ENCODE measurements around the gene CYSRT1.

CYSRT1 gene, protein sequence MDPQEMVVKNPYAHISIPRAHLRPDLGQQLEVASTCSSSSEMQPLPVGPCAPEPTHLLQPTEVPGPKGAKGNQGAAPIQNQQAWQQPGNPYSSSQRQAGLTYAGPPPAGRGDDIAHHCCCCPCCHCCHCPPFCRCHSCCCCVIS

DNA sequence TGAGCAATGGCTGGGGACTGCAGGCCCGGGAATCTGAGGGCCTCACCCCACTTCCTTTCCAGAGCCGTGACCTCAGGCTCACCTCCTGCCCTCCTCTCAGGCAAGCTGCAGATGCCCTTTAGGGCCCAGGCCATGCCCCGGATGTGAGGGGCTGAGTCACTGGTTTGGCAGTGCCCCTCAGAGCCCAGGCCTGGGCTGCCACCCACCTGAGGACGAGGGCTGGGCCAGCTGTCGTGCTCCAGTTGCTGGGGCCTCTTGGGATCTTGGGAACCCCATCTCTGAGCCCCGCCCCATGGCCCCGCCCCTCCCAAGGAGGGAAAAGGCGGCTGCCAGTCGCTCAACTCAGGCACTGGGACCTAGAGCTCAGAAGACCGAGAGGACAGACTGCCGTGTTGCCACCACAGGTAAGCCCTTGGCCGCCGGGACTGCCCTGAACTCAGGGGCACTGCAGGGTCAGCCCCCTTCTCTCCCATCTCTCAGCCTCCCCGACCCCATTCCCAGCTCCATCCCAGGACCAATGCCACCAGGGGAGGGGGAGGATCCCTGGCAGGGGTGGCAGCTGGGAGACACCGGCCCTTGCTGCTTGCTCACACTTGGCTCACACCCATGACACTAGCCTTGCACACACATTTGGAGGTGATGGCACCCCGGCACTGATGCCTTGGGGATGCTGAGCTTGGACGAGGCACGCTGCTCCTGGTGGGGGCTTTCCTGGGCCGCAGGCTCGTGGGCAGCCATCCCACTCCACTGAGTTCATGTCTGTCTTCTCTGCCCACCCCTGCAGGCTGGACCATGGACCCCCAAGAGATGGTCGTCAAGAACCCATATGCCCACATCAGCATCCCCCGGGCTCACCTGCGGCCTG lies at the start of gene CYSRT1:
TSS of gene CYSRT1 (plus strand) at position 345 of the 865 bp plus-strand sequence. CDS start at position 793, 448 bp downstream.
- no peak for DNase-seq (ENCODE audit: low read depth)

- no peak for DNase-seq (ENCODE audit: low read depth)
Measured at GRCh38 chr9:137175345-137175961, 49.5 kb upstream of the CYSRT1 start.

GRCh38 chr9:137176302-137177182 lies 48.4 kb upstream of the CYSRT1 start:
- no peak for DNase-seq (ENCODE audit: low read depth)

DNA sequence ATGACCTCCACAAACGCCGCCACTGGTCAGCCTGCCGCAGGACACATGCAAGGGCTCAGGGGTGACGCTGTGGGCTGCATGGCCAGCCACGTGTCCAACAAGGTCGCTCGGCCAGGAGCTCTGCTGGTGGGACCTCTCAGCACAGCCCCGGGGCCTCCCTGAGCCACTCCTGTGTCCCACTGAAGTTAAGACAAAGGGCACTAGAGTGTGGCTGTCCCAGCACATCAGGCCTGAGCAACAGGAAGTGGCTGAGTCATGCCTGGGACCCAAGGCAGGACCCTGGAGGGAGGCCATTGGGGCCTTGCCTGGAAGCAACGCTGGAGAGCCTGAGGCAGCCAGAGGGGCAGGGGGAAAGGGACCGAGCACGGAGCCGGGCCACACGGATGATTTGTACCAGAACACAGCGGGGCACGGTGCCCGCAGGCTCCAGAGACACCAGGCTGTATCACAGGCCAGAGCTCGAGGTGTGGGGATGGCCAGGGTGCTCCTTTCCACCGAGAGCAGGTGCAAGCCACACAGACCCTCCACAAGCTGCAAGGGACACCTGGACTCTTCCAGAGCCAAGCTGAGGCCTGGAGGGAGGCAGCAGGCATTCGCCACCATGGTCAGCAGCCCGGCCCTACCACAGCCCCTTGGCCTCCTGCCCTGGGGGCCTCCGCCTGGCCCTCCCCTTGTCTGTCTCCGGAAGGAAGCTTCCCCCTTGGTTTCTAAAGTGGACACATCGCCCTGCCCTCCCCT lies 46.6 kb upstream of the CYSRT1 start:
- peak; percentile 47 for DNase-seq (ENCODE audit: low read depth)

DNA sequence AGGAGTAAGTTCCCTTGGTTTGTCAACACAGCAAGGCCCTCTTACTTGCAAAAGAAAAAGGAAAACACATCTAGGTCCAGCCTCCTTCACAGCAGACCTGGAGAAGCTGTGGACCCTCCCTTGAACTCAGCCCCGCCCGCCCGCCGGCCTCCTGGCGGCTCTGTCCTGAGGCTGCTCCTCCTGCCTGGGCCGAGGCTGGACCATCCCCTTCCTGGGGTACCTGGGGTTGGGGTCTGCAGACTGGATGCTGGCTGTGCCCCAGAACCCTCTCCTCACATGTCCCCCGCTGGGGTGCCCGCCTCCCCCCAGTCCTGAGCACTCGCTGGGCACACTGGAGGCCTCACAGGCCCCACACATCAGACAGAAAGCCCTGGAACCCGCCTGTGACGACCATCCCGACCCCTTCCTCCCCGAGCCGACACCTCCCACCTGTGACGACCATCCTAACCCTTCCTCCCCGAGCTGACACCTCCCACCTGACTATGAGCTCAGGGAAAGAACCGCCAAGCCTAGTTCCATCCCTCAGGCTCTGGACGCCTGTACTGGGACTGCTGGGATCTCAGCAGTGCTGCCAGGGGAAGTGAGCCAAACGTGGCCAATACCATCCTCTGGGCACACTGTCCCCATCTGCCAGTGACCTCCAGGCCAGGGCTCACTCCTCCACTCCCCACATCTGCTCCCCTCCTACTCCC lies 45.9 kb upstream of the CYSRT1 start:
- no peak for DNase-seq (ENCODE audit: low read depth)

DNA sequence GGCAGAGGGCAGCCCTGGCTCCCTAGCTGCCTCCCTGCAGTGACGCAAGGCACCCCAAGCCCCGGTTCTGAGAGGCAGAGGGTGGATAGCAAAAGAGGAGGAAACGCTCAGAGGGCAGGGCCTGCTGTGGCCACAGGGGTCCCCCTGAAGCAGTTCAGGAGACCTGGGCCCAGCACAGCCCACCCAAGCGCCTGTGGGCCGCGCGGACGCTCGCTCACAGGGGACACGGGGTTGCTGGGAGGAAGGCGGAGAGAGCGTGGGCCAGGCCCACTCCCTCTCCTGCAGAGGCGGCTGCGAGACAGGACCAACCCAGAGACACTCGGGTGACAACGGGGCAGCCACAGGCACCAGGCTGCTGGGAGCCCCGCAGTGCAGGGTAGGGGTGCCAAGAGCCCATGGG lies 45.2 kb upstream of the CYSRT1 start:
- DNase-seq (ENCODE audit: low read depth) = no peak

- no peak for DNase-seq (ENCODE audit: low read depth)
Measured at GRCh38 chr9:137180491-137180890, 44.5 kb upstream of the CYSRT1 start.

DNA sequence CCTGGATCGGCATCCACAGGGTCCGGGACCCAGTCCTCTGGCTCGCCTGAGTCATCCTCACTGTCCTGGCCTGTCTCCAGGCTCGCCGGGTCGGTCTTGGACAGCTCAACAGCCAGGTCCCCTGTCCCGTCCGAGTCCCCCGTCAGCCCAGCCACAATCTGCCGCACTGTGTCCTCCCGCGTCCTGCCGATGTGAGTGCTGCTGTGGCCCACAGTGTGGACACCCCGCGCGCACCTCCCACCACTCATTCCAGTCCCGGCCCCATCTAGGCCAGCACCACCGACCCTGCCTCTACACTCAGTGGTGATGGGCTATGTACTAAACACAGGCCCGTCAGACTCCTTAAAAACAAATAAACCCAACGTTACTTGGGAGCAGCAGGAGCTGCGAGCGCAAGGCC lies 43.3 kb upstream of the CYSRT1 start:
- no peak for DNase-seq (ENCODE audit: low read depth)

- no peak for DNase-seq (ENCODE audit: low read depth)
Measured at GRCh38 chr9:137182836-137183235, 42.1 kb upstream of the CYSRT1 start.

DNA sequence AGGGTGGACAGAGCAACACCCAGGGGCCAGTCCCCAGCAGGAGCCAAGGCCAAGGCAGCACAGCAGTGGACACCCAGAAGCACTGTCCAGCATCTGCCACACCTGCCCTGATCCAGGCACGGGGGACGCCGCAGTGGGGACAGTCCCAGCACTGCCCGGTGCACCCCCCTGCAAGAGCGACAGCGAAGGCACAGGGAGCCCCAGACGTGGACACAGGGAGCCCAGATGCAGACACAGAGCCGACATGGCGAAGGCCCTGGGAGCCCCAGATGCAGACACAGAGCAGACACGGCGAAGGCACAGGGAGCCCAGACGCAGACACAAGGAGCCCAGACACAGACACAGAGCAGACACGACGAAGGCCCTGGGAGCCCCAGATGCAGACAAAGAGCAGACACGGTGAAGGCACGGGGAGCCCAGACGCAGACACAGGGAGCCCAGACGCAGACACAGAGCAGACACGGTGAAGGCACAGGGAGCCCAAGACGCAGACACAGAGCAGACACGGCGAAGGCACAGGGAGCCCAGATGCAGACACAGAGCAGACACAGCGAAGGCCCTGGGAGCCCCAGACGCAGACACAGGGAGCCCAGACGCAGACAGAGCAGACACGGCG lies 40.9 kb upstream of the CYSRT1 start:
- no peak for DNase-seq (ENCODE audit: low read depth)

GRCh38 chr9:137184881-137185660 lies 39.9 kb upstream of the CYSRT1 start:
- no peak for DNase-seq (ENCODE audit: low read depth)

- no peak for DNase-seq (ENCODE audit: low read depth)
Measured at GRCh38 chr9:137185921-137186320, 39.1 kb upstream of the CYSRT1 start.

GRCh38 chr9:137186385-137186784 lies 38.6 kb upstream of the CYSRT1 start:
- DNase-seq (ENCODE audit: low read depth) = no peak

GRCh38 chr9:137187386-137187785 lies 37.6 kb upstream of the CYSRT1 start:
- DNase-seq (ENCODE audit: low read depth) = no peak

- DNase-seq (ENCODE audit: low read depth) = no peak
Measured at GRCh38 chr9:137188086-137188489, 36.9 kb upstream of the CYSRT1 start.

DNA sequence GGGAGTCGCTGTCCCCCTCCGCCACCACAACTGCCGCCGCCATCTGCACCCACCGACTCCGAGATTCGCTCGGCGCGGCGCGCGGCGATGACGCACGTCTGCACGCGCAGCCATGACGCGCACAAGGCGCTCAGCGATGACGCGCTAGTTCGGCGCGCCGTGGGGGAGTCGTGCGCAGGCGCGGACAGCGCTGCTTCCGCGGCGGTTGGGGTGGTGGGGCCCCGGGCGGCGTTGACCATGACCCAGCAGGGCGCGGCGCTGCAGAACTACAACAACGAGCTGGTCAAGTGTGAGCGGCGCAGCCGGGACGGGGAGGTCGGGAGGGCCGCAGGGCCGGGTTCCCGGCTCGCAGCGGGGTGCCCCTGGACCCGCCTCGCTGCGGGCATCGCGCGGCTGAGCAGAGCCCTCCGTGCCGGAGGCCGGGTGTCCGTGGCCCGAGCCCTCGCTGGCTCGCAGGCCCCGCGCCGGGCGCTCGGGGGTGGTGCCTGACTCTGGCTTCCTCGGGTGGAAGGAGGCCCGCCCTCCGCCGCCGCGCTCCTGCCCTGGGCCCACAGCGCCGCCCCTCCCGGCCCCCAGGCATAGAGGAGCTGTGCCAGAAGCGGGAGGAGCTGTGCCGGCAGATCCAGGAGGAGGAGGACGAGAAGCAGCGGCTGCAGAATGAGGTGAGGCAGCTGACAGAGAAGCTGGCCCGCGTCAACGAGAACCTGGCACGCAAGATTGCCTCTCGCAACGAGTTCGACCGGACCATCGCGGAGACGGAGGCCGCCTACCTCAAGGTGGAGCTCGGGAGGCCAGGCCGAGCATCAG lies 36.3 kb upstream of the CYSRT1 start, which contains the start of the genes ANAPC2 and SSNA1:
TSS of gene ANAPC2 (minus strand) at position 71 of the 807 bp plus-strand sequence. CDS start at position 43, 28 bp downstream.
TSS of gene SSNA1 (plus strand) at position 187 of the 807 bp plus-strand sequence. CDS start at position 238, 51 bp downstream.
- DNase-seq (ENCODE audit: low read depth) = peak; percentile 90

GRCh38 chr9:137189297-137190295 lies 35.4 kb upstream of the CYSRT1 start:
- no peak for DNase-seq (ENCODE audit: low read depth)

Measured in EH (cell line).